ENCODE measurements around the gene FMN1.

- TF ChIP-seq TAF1 (IDR thresholded peaks at IDR 0.05; ENCODE audit: borderline replicate concordance, low read depth, low read length) (no peak), POLR2A (IDR thresholded peaks at IDR 0.05; ENCODE audit: low read depth, low read length) (no peak), POLR2AphosphoS5 (IDR thresholded peaks at IDR 0.05; ENCODE audit: low read depth, low read length) (no peak)
Observed at GRCh38 chr15:33200903-33201302, 6.4 kb upstream of the FMN1 start.

Data from GM12892 (cell line).